Measurements from ENCODE around the gene PARP15.

The PARP15 gene

DNA sequence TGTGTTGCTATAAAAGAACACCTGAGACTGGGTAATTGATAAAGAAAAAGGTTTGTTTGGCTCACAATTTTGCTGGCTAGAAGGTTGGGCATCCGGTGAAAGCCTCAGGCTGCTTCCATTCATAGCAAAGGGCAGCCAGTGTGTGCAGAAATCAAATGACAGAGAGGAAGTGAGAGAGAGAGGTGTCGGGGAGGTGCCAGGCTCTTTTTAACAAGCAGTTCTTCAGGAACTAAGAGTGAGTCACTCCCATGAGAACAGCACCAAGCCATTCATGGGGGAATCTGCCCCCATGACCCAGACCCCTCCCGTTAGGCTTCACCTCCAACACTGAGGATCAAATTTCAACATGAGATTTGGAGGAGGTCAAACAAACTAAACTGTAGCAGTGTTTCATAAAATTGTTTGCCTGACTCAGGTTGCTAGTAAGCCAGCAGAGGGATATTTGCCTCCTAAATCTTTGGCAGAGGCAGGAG lies 4.5 kb upstream of the PARP15 start:
- DNase-seq (ENCODE audit: low read depth) = peak; percentile 63

DNA sequence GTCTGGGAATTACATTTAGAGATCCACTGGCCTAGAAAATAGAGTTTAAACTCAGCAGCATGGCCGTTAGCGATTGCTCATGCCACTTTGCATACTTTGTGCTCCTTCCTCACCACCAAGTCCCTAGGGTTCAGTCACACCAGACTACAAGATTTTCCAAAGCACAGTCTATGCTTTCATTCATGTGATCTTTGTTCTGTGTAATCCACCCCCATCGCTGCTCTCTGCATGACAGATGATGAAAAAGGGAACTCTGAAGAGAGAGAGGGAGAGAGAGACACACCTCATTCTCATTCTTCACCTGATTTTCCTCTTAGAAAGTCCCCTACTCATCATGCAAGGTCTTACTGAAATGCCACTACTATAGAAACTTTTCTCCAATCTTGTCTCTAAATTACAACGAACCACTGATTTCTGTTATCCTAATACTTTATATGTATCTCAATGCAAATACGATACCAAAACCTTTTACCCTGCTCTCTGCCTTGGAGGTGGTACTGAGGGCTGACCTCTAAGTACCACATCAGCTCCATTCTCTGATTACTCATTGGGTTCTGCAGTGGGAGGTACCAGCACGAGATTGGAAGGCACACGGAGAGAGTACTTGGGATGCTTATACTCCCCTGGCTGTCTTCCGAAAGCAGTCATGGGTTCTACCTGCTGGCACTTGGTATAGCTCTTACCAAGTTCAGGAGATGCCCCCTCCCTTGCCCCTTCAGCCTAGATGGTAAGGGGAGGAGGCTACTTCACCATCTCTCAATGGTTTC lies 1.1 kb upstream of the PARP15 start:
- DNase-seq (ENCODE audit: low read depth) = no peak

GRCh38 chr3:122578069-122578740 lies 755 bp downstream of the PARP15 start:
- no peak for DNase-seq (ENCODE audit: low read depth)

GRCh38 chr3:122580470-122580869 lies 3.0 kb downstream of the PARP15 start:
- no peak for DNase-seq (ENCODE audit: low read depth)

DNA sequence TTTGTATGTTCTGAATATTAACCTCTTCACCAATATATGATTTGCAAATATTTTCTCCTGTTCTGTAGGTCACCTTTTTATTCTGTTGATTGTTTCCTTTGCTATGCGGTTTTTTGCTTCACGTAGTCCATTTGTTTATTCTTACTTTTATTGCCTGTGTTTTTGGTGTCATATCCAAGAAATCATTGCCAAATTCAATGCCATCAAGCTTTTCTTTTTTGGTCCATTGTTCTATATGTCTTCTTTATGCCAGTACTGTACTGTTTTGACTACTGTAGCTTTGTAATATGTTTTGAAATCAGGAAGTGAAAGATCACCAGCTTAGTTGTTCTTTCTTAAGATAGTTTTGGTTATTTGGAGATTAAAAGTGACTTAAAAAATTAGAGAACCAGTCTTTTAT lies 4.2 kb downstream of the PARP15 start:
- DNase-seq (ENCODE audit: low read depth) = no peak

- DNase-seq (ENCODE audit: low read depth) = no peak
These were observed 4.9 kb downstream of the PARP15 start for GRCh38 chr3:122582390-122582789.

DNA sequence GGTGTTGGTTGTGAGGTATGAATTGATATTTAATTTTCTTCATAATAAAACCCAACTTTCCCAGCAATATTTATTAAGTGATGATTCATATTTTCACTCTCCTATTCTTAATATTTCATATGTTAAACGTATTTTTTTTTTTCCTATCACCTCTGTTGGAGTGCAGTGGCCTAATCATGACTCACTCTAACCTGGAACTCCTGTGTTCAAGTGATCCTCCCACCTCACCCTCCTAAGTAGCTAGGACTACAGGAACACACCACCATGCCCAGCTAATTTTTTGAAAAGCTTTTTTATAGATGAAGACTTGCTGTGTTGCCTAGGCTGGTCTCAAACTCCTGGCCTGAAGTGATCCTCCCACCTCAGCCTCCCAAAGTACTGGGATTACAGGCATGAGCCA lies 8.6 kb downstream of the PARP15 start:
- DNase-seq (ENCODE audit: low read depth) = no peak

- no peak for DNase-seq (ENCODE audit: low read depth)
These were observed 9.5 kb downstream of the PARP15 start for GRCh38 chr3:122586773-122587485.

DNA sequence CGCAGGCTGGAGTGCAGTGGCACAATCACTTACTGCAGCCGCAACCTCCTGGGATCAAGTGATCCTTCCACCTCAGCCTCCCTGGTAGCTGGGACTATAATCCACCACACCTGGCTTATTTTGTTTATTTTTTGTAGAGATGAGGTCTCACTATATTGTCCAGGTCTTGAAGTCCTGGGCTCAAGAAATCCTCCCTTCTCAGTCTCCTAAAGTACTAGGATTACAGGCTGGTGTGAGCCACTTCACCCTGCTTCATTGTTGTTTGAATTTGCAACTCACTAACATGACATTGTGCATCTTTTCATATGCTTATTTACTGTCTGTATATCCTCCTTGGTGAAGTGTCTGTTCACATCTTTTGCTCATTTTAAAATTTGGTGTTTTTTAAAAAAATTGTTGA lies 10.1 kb downstream of the PARP15 start:
- no peak for DNase-seq (ENCODE audit: low read depth)

DNA sequence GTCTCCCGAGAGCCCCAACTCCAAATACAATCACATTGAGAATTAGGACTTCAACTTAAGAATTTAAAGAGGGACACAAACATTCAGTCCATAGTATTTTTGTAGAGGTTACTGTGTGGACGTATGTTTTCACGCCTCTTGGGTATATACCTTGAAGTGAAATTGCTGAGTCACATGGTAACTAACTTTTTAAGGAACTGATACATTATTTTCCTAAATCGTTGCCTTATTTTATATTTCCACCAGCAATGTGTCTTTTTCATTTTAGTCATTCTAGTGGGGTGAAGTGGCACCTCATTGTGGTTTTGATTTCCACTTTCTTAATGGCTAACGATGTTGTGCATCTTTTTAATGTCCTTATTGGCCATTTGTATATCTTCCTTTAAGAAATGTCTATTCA lies 11.8 kb downstream of the PARP15 start:
- DNase-seq (ENCODE audit: low read depth) = no peak

- DNase-seq (ENCODE audit: low read depth) = no peak
These were observed 13.2 kb downstream of the PARP15 start for GRCh38 chr3:122590610-122591009.

DNA sequence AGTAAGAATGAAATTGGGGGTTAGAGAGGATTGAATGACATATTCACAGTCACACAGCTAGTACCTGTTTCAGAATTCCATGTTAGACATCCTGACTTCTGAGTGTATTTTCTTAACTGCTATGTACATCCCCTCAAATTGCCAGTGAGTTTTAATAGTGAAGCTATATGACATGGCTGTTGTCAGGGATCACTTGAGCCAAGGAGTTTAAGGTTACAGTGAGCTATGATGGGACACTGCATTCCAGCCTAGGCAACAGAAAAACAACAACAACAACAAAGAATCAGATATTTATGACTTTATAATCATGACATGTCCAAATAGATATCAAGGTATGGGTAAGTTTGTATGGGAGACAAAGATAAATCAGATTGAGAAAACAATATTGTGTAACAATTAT lies 16.6 kb downstream of the PARP15 start:
- no peak for DNase-seq (ENCODE audit: low read depth)

GRCh38 chr3:122598151-122598550 lies 20.7 kb downstream of the PARP15 start:
- DNase-seq (ENCODE audit: low read depth) = no peak

- DNase-seq (ENCODE audit: low read depth) = no peak
These were observed 21.1 kb downstream of the PARP15 start for GRCh38 chr3:122598556-122598955.

DNA sequence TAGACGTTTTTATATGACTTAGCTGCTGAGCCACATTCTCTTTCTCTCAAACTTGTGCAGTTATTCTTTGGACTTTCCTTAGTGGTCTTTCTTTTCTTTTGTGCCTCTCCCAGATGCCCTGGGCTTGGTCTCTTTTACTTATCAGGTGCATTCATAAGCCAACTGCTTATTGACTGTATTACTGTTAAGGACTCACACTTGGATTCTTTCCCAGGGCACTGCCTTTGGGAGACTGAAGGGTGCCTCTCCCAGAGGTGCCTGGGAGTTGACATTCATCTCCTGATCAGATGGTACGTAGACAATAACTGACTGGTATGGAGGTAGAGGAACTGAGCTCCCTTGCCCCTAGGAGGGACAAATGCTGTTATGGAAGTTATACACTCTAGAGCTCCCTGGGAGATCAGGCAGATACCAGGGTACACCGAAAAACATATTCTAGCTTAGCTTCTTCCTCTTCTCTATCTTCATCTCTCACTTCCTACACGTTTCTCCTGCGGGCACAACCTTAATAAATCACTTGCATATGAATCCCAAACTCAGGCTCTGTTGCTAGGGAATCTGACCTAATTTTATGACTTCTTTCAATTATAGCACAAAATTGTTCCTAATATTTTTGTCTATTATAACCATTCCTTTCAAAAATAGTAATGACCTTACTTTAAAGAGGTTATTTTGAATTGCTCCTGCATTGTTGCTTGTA lies 24.7 kb downstream of the PARP15 start:
- DNase-seq (ENCODE audit: low read depth) = no peak

DNA sequence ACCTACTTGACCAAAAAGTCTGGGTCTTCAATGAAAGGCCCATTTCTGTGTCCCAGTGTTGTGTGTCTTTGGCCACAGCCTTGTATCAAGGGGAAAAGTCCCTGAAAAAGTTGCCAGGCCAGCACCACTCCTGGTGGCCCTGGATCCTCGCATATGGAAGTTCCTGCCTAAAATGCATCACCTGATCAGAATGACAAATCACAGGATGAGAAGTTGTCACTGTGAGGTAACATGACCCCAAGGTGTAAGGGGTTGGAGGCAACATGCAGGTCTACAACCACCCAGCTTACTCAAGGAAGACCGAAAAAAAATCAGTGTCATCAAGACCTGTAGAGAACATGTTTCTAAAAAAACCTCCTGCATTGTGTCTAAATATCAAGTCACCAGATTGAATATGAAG lies 25.6 kb downstream of the PARP15 start:
- DNase-seq (ENCODE audit: low read depth) = no peak

GRCh38 chr3:122606330-122606729 lies 28.9 kb downstream of the PARP15 start:
- no peak for DNase-seq (ENCODE audit: low read depth)

DNA sequence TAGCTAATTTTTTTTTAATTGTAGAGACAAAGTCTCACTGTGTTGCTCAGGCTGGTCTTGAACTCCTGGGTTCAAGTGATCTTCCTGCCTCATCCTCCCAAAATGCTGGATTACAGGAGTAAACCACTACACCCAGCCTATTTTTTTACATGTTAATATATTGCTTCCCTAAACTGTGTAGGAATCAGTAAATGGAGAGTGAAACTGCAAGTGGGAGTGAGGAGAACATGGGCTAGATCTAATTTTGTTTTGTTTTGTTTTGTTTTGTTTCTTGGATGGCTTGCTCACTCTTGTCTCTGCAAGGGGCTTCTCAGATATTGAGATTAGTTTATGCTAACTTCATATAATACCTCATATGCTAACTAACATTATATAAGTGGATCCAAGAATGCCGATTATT lies 31.5 kb downstream of the PARP15 start:
- no peak for DNase-seq (ENCODE audit: low read depth)

DNA sequence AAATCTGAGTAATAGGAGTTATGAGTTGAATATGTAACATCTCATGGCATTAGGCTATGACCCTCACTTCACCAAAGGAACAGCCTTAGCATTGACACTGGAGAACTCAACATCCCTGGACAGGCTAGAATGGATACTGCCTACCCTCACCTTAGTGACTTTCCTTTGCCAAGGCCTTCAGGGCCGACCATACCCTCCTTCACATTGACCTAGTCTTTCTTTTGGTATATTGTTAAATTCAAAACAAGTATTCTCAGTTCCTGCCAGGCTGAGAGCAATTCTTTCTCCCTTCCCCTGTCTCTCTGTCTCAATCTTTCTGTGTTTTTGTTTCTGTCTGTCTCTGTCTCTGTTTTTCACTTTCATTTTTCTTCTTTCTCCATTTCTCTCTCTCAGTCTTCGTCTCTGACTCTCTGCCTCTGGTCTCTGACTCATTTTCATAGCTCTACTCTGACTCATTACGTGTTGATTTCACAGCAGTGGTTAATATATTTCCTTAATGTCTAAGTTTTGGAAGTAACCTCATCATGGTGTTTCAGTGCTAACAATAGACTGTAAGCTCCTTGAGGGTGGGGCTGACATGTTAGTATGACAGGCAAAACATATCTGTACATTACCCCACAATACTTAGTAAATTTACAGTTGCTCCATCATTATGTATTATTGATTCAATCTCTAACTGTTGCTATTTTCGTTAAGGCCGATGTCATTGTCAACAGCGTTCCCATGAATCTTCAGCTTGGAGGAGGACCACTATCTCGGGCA lies 32.5 kb downstream of the PARP15 start:
- DNase-seq (ENCODE audit: low read depth) = peak; percentile 89

- DNase-seq (ENCODE audit: low read depth) = no peak
These were observed 35.2 kb downstream of the PARP15 start for GRCh38 chr3:122612696-122613095.

- DNase-seq (ENCODE audit: low read depth) = no peak
These were observed 37.9 kb downstream of the PARP15 start for GRCh38 chr3:122615303-122615702.

GRCh38 chr3:122618614-122619013 lies 41.2 kb downstream of the PARP15 start:
- DNase-seq (ENCODE audit: low read depth) = no peak

Measured in ELR (cell line).